ENCODE measurements around the gene TMEM132E.

Gene TMEM132E

DNA sequence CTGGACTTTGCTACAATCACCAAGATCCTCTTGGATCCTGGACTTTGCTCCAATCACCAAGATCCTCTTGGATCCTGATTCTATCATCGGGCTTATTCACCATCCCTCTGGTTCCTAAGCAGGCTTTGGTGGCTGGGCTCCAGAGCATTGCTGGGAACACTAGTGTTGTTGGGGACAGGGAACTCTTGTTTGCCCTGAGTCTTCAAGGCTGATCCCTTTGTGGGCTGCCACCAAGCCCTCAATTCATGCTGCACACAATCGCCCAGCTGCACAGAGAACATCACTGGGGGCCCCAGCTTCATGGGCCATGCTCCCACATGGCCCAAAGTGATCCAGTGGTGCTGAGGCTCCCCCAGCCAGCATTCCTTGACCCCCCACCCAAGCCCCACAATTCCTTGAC lies 88.3 kb downstream of the TMEM132E start:
- DNase-seq (ENCODE audit: extremely low read depth, low read depth): no peak
- TF ChIP-seq, protein P1, sequence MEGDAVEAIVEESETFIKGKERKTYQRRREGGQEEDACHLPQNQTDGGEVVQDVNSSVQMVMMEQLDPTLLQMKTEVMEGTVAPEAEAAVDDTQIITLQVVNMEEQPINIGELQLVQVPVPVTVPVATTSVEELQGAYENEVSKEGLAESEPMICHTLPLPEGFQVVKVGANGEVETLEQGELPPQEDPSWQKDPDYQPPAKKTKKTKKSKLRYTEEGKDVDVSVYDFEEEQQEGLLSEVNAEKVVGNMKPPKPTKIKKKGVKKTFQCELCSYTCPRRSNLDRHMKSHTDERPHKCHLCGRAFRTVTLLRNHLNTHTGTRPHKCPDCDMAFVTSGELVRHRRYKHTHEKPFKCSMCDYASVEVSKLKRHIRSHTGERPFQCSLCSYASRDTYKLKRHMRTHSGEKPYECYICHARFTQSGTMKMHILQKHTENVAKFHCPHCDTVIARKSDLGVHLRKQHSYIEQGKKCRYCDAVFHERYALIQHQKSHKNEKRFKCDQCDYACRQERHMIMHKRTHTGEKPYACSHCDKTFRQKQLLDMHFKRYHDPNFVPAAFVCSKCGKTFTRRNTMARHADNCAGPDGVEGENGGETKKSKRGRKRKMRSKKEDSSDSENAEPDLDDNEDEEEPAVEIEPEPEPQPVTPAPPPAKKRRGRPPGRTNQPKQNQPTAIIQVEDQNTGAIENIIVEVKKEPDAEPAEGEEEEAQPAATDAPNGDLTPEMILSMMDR (IDR thresholded peaks at IDR 0.05; ENCODE audit: low read depth, low read length, missing control alignments): no peak
- no peak overlapping the region for H3K4me3 ChIP-seq (replicated peaks; ENCODE audit: low read depth, low read length)

DNA sequence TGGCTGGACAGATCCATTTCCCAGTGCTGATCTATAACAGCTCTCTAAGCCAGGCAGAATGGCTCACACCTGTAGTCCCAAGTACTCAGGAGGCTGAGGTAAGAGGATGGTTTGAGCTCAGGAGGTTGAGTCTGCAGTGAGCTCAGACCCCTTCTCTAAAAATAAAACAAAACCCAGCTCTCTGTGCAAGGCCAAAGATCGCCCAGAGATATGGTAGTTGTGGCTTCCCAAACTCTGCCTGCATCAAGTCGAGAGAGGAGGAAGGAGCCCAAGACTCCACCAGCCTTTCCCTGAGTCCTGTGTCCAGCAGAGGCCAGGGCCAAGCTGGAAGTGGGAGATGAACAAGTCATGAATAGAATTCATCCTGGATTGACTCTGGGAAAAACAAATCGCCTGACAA lies 88.8 kb downstream of the TMEM132E start:
- no peak overlapping the region for H3K4me3 ChIP-seq (replicated peaks; ENCODE audit: low read depth, low read length)
- TF ChIP-seq, protein P1 (IDR thresholded peaks at IDR 0.05; ENCODE audit: low read depth, low read length, missing control alignments): no peak
- no peak for DNase-seq (ENCODE audit: extremely low read depth, low read depth)

DNA sequence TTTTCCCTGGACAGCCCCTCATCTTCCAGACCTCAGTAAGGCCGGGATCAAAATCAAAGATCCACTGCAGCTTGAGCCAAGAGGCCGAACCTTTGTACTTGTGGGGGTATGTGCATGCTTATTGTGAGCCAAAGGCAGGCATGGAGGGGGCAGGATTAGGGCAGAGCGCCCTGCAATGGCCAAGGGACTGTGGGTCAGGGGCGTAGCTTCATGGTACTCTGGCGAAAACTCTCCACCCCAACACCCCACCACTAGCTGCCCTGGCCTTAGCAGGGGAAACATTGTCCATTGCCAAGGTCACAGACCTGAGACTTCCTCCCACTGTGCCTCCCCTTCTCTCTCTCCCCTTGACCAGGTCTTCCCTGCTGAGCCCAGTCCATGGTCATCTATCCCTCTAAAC lies 90.1 kb downstream of the TMEM132E start:
- H3K4me3 ChIP-seq (replicated peaks; ENCODE audit: low read depth, low read length): no peak overlapping the region
- TF ChIP-seq, protein P1 (IDR thresholded peaks at IDR 0.05; ENCODE audit: low read depth, low read length, missing control alignments): no peak

GRCh38 chr17:34670618-34671017 lies 91.2 kb downstream of the TMEM132E start:
- no peak for DNase-seq (ENCODE audit: extremely low read depth, low read depth)

More for the DNA sequence above, 90.1 kb downstream of the TMEM132E start:
- DNase-seq (ENCODE audit: extremely low read depth, low read depth): no peak

DNA sequence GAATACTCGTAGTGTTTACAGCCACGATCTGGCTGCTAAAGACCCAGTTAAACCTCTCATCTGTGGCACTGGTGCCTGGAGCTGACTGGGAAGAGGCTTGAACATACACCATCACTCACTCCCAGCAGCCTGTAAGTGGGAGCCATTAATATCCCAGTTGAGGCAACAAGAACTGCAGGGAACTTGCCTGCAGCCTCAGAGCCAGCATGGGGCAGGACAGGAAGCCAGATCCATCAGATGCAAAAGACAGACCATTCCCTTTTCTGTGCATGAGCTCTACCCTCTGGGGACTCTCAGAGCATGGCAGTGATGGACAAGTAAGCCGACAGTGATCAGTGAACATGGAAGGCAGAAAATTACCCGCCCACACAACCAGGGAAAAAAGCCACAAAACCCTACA lies 91.8 kb downstream of the TMEM132E start:
- no peak for DNase-seq (ENCODE audit: extremely low read depth, low read depth)
- H3K4me3 ChIP-seq (replicated peaks; ENCODE audit: low read depth, low read length): no peak overlapping the region
- TF ChIP-seq, protein P1 (IDR thresholded peaks at IDR 0.05; ENCODE audit: low read depth, low read length, missing control alignments): no peak

More at GRCh38 chr17:34670618-34671017, 91.2 kb downstream of the TMEM132E start:
- TF ChIP-seq, protein P1 (IDR thresholded peaks at IDR 0.05; ENCODE audit: low read depth, low read length, missing control alignments): no peak
- H3K4me3 ChIP-seq (replicated peaks; ENCODE audit: low read depth, low read length): no peak overlapping the region

GRCh38 chr17:34672176-34672785 lies 92.9 kb downstream of the TMEM132E start:
- no peak for DNase-seq (ENCODE audit: extremely low read depth, low read depth)
- TF ChIP-seq, protein P1 (IDR thresholded peaks at IDR 0.05; ENCODE audit: low read depth, low read length, missing control alignments): no peak
- no peak overlapping the region for H3K4me3 ChIP-seq (replicated peaks; ENCODE audit: low read depth, low read length)

DNA sequence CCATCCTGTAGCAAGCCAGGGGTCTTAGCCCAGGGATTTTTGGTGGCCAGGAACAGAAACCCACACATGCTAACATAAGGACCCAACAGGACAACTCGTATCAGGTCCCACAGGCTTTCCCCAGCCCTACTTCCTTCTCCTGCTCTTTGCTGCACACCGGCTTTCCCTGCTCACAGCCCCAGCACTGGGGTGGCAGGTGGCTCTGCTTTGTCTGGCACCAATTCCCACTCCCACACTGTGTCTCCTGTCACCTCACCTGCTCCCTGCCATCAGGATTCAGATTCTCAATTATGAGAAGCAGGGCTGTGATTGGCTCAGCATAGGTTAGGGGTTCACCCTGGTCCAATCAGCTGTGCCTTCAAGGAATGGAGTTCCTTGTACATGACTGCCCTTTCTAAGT lies 94.1 kb downstream of the TMEM132E start:
- DNase-seq (ENCODE audit: extremely low read depth, low read depth): no peak
- TF ChIP-seq, protein P1 (IDR thresholded peaks at IDR 0.05; ENCODE audit: low read depth, low read length, missing control alignments): no peak

More for the DNA sequence above, 94.1 kb downstream of the TMEM132E start:
- H3K4me3 ChIP-seq (replicated peaks; ENCODE audit: low read depth, low read length): no peak overlapping the region
